Brain pericyte (primary cell): Measurements from ENCODE around the gene TMEM156.
"Not testable (repeated sequence)": the region's sequence is repeated elsewhere in the genome, so short reads cannot be mapped to it uniquely, and the experiment has no call there.

ENCODE experiments used
- DNase-seq: peaks from one replicate; pipeline ENCODE4 v3.0.0-alpha.2; 2012; ENCODE audit warnings: low read depth, low spot score

TMEM156 gene

GRCh38 chr4:39043861-39044363 is 11.7 kb upstream of the TMEM156 start:
- DNase-seq = no peak

- no peak for DNase-seq
Observed at GRCh38 chr4:39043058-39043860, 11.1 kb upstream of the TMEM156 start.

GRCh38 chr4:39042366-39042765 is 10.2 kb upstream of the TMEM156 start:
- DNase-seq = no peak

- no peak for DNase-seq
Observed at GRCh38 chr4:39039108-39039507, 6.9 kb upstream of the TMEM156 start.

GRCh38 chr4:39037941-39038340 is 5.7 kb upstream of the TMEM156 start:
- no peak for DNase-seq

GRCh38 chr4:39037491-39037825 is 5.2 kb upstream of the TMEM156 start:
- no peak for DNase-seq

GRCh38 chr4:39036172-39036571 is 4.0 kb upstream of the TMEM156 start:
- DNase-seq = no peak

- DNase-seq = not testable (repeated sequence)
Observed at GRCh38 chr4:39031590-39032020, 604 bp downstream of the TMEM156 start.

GRCh38 chr4:39030725-39031124 is 1.5 kb downstream of the TMEM156 start:
- no peak for DNase-seq

GRCh38 chr4:39029752-39030694 is 2.2 kb downstream of the TMEM156 start:
- no peak for DNase-seq

- DNase-seq = no peak
Observed at GRCh38 chr4:39026096-39026495, 6.1 kb downstream of the TMEM156 start.

GRCh38 chr4:39025552-39026085 is 6.6 kb downstream of the TMEM156 start:
- no peak for DNase-seq

- DNase-seq = no peak
Observed at GRCh38 chr4:39024311-39024865, 7.8 kb downstream of the TMEM156 start.

- DNase-seq = no peak
Observed at GRCh38 chr4:39023059-39023458, 9.2 kb downstream of the TMEM156 start.

GRCh38 chr4:39022241-39022640 is 10.0 kb downstream of the TMEM156 start:
- no peak for DNase-seq

GRCh38 chr4:39021631-39022030 is 10.6 kb downstream of the TMEM156 start:
- DNase-seq = no peak

GRCh38 chr4:39020130-39020529 is 12.1 kb downstream of the TMEM156 start:
- no peak for DNase-seq

- DNase-seq = no peak
Observed at GRCh38 chr4:39014028-39014427, 18.2 kb downstream of the TMEM156 start.

GRCh38 chr4:39004758-39005157 is 27.5 kb downstream of the TMEM156 start:
- DNase-seq = no peak

- not testable (repeated sequence) for DNase-seq
Observed at GRCh38 chr4:39002058-39002457, 30.2 kb downstream of the TMEM156 start.

- no peak for DNase-seq
Observed at GRCh38 chr4:38995660-38996005, 36.6 kb downstream of the TMEM156 start.

GRCh38 chr4:38994135-38994534 is 38.1 kb downstream of the TMEM156 start:
- DNase-seq = no peak
